D721Med (cell line): ENCODE data around the gene MRI1.

Source experiments
- DNase-seq: peaks from one replicate; pipeline ENCODE4 v3.0.0; 2011; ENCODE audit warnings: low spot score; ENCODE audit not compliant: insufficient read length
- FAIRE-seq: peaks from 2 replicates; lab custom pipeline; 2011; peaks lifted over from hg19 to GRCh38; lab: Jason Lieb, UNC
- CTCF ChIP-seq: IDR thresholded peaks from 2 replicates; pipeline ENCODE4 v1.5.1; 2012; ENCODE audit warnings: mild to moderate bottlenecking, control low read depth; ENCODE audit not compliant: insufficient read depth; ENCODE audit errors: missing control alignments

Gene MRI1

GRCh38 chr19:13729859-13730258 lies 34.5 kb upstream of the MRI1 start:
- TF ChIP-seq CTCF: no peak
- no peak for DNase-seq
- no peak for FAIRE-seq

- no peak for TF ChIP-seq CTCF
- peak; percentile 98 for DNase-seq
- FAIRE-seq: no peak
These were observed 33.0 kb upstream of the MRI1 start for GRCh38 chr19:13731147-13731964.

- FAIRE-seq (no peak), DNase-seq (no peak)
- TF ChIP-seq CTCF: no peak
These were observed 32.0 kb upstream of the MRI1 start for GRCh38 chr19:13732337-13732736.

- FAIRE-seq (no peak), DNase-seq (no peak)
- TF ChIP-seq CTCF: no peak
These were observed 29.6 kb upstream of the MRI1 start for GRCh38 chr19:13734751-13735150.

GRCh38 chr19:13738073-13738472 lies 26.2 kb upstream of the MRI1 start:
- no peak for FAIRE-seq
- DNase-seq: no peak
- TF ChIP-seq CTCF: no peak

- no peak for DNase-seq
- no peak for TF ChIP-seq CTCF
These were observed 22.4 kb upstream of the MRI1 start for GRCh38 chr19:13741893-13742292.

GRCh38 chr19:13742756-13743155 lies 21.6 kb upstream of the MRI1 start:
- FAIRE-seq (no peak), DNase-seq (no peak)
- TF ChIP-seq CTCF: no peak

More at GRCh38 chr19:13741893-13742292, 22.4 kb upstream of the MRI1 start:
- FAIRE-seq: no peak
